Erythroblast (primary cell): ENCODE data around the gene GID4.

Source experiments
- GATA1 ChIP-seq: IDR thresholded peaks from 2 replicates; pipeline ENCODE4 v1.6.1; 2011; ENCODE audit warnings: low read depth, mild to moderate bottlenecking, control low read depth, low read length, moderate library complexity
- POLR2A ChIP-seq: IDR thresholded peaks from 2 replicates; pipeline ENCODE4 v1.6.1; 2011; ENCODE audit warnings: mild to moderate bottlenecking, low read length

DNA sequence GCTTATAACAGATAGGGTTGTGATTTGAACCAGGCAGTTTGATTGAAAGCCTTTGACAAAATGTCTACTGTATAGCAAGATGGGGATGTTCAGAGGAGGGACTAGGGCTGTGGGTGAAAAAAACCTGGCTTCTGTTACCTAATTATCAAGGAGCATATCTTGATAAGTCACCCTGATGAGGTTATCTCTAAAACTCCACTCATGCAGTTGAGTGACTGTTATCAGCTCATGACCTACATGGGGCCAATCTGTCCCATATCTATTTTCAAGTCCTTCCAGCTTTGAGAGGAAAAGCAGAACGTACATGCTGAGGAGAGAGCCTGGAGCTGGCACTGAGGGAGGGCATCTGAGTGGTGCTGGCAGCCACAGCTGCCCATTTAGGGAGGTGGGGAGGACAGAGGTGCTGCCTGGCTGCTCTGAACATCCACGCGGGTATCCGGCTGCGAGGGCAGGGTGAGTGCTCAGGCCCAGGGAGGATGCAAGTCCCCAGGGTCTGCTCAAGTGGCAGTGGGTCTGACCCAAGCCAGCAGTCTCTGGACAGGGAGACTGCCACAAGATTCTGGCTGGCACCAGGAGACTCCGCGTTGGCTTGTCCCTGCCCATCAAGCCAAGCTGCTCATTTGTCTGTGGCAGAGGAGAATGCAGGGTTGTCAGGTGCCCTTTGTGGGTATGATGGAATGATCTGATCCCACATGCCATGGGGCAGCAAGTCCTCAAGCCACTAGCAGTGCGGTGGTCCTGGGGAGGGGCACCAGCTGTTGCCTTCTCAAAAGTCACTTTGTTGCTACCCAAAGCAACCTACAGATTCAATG lies 29.4 kb upstream of the GID4 start:
- TF ChIP-seq POLR2A (no peak), GATA1 (no peak)
